Prostate gland (tissue), 2 donors: ENCODE measurements around the gene TTLL12.

Source experiments
- POLR2A ChIP-seq: fragments of 450-650 bp; IDR thresholded peaks from one replicate; pipeline ENCODE4 v1.6.1; 2016; ENCODE audit warnings: antibody characterized with exemption, mild to moderate bottlenecking
- POLR2AphosphoS5 ChIP-seq: sonication (generic); formaldehyde crosslinking; IDR thresholded peaks from one replicate; pipeline ENCODE4 v1.6.1; 2017; ENCODE audit warnings: antibody characterized with exemption
- TF ChIP-seq, protein P1 (sequence below), 4 experiments: fragments of 200-600 bp in 2 of 4; fragments of 450-650 bp in 2 of 4; sonication (generic) in 2 of 4; IDR thresholded peaks; 1 replicate in 3 of 4; 2 replicates in 1 of 4; pipeline ENCODE4 v1.5.1; 2016 to 2019; ENCODE audit warnings: antibody characterized with exemption in 4 of 4, mild to moderate bottlenecking in 2 of 4, moderate library complexity in 2 of 4

DNA sequence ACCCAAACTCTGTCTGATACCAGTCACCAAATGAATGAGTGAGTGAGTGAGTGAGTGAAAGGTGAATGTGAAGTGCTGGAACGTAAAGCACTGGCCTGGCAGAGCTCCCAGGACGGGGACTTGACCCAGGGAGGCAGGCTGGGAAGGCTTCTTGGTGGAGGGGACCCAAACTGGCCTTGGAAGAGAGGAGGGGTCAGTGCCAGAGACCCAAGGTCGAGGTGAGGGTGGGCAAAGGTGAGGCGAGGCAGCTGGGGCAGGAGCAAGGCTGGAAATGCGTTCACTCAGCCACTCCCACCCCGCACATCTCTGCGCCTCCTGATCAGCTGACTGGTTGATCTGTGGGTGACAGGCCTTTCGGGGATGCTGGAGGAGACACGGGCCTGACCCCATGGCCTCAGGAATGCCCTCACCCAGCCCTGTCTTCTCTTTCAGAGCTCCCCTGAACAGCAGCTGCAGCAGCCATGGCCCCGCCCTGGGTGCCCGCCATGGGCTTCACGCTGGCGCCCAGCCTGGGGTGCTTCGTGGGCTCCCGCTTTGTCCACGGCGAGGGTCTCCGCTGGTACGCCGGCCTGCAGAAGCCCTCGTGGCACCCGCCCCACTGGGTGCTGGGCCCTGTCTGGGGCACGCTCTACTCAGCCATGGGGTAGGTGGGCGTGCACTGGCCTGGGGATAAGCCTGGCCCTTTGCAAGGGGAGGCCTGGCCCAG is 28.0 kb downstream of the TTLL12 start:
- TF ChIP-seq, protein P1, sequence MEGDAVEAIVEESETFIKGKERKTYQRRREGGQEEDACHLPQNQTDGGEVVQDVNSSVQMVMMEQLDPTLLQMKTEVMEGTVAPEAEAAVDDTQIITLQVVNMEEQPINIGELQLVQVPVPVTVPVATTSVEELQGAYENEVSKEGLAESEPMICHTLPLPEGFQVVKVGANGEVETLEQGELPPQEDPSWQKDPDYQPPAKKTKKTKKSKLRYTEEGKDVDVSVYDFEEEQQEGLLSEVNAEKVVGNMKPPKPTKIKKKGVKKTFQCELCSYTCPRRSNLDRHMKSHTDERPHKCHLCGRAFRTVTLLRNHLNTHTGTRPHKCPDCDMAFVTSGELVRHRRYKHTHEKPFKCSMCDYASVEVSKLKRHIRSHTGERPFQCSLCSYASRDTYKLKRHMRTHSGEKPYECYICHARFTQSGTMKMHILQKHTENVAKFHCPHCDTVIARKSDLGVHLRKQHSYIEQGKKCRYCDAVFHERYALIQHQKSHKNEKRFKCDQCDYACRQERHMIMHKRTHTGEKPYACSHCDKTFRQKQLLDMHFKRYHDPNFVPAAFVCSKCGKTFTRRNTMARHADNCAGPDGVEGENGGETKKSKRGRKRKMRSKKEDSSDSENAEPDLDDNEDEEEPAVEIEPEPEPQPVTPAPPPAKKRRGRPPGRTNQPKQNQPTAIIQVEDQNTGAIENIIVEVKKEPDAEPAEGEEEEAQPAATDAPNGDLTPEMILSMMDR (IDR thresholded peaks at IDR 0.05): no peak
- no peak for TF ChIP-seq POLR2A
- no peak for TF ChIP-seq POLR2AphosphoS5
